H9 (cell line): Measurements from ENCODE around the gene MAP7D3. TPM values are rescaled to one million over a fixed set of nuclear protein-coding genes. Genes with fewer than 3 reads are reported as not detected.

Experiments
- DNase-seq: peaks from one replicate; pipeline ENCODE4 v3.0.0-alpha.2; 2017
- H2AFZ ChIP-seq: one replicate; pipeline ENCODE4 v1.6.1; 2013; ENCODE audit warnings: mild to moderate bottlenecking, low read length, control low read depth, moderate library complexity
- H2AK5ac ChIP-seq: 2 replicates; pipeline ENCODE4 v1.6.1; 2013; ENCODE audit warnings: low read length, control low read depth, mixed read lengths; ENCODE audit not compliant: insufficient read length
- H2BK120ac ChIP-seq: one replicate; pipeline ENCODE4 v1.6.1; 2013; ENCODE audit warnings: low read depth, mild to moderate bottlenecking, low read length, control low read depth, inconsistent platforms; ENCODE audit not compliant: poor library complexity, severe bottlenecking
- H2BK12ac ChIP-seq: 2 replicates; pipeline ENCODE4 v1.6.1; 2013; ENCODE audit warnings: low read length, control low read depth, mixed read lengths, low read depth; ENCODE audit not compliant: insufficient read length
- H2BK15ac ChIP-seq: 2 replicates; pipeline ENCODE4 v1.6.1; 2013; ENCODE audit warnings: low read depth, low read length, control low read depth
- H2BK20ac ChIP-seq: one replicate; pipeline ENCODE4 v1.6.1; 2013; ENCODE audit warnings: low read depth, mild to moderate bottlenecking, low read length, control low read depth, inconsistent platforms; ENCODE audit not compliant: poor library complexity, severe bottlenecking
- H2BK5ac ChIP-seq: 2 replicates; pipeline ENCODE4 v1.6.1; 2013; ENCODE audit warnings: low read length, control low read depth, mixed read lengths; ENCODE audit not compliant: insufficient read length
- H3K14ac ChIP-seq: 2 replicates; pipeline ENCODE4 v1.6.1; 2013; ENCODE audit warnings: low read length, control low read depth; ENCODE audit not compliant: insufficient read depth
- H3K18ac ChIP-seq: 2 replicates; pipeline ENCODE4 v1.6.1; 2013; ENCODE audit warnings: low read depth, mild to moderate bottlenecking, mixed read lengths, low read length, control low read depth; ENCODE audit not compliant: insufficient read length
- H3K23ac ChIP-seq: 2 replicates; pipeline ENCODE4 v1.6.1; 2013; ENCODE audit warnings: low read length, control low read depth, mixed read lengths, low read depth; ENCODE audit not compliant: insufficient read length
- H3K23me2 ChIP-seq: 2 replicates; pipeline ENCODE4 v1.6.1; 2013; ENCODE audit warnings: low read depth, mild to moderate bottlenecking, mixed read lengths, low read length, control low read depth; ENCODE audit not compliant: insufficient read length, poor library complexity, severe bottlenecking
- H3K27ac ChIP-seq: 2 replicates; pipeline ENCODE4 v1.5.1; 2013; ENCODE audit warnings: low read length, control low read depth, mixed read lengths, low read depth; ENCODE audit not compliant: insufficient read length
- H3K27me3 ChIP-seq: 2 replicates; pipeline ENCODE4 v1.6.1; 2013; ENCODE audit warnings: low read length, control low read depth, inconsistent platforms; ENCODE audit not compliant: insufficient read depth
- H3K4ac ChIP-seq: 2 replicates; pipeline ENCODE4 v1.6.1; 2013; ENCODE audit warnings: low read depth, mild to moderate bottlenecking, control low read depth, inconsistent platforms, low read length, moderate library complexity
- H3K4me1 ChIP-seq: 2 replicates; pipeline ENCODE4 v1.6.1; 2013; ENCODE audit warnings: low read length, control low read depth, inconsistent platforms; ENCODE audit not compliant: insufficient read depth
- H3K4me2 ChIP-seq: 2 replicates; pipeline ENCODE4 v1.6.1; 2013; ENCODE audit warnings: low read length, control low read depth, mixed read lengths; ENCODE audit not compliant: insufficient read length, insufficient read depth
- H3K56ac ChIP-seq: 2 replicates; pipeline ENCODE4 v1.6.1; 2013; ENCODE audit warnings: low read depth, mild to moderate bottlenecking, mixed read lengths, low read length, control low read depth; ENCODE audit not compliant: insufficient read length
- H3K79me1 ChIP-seq: 2 replicates; pipeline ENCODE4 v1.6.1; 2013; ENCODE audit warnings: low read depth, mild to moderate bottlenecking, moderate library complexity, low read length, control low read depth, inconsistent platforms; ENCODE audit not compliant: insufficient read depth, poor library complexity, severe bottlenecking
- H3K79me2 ChIP-seq: 2 replicates; pipeline ENCODE4 v1.6.1; 2013; ENCODE audit warnings: low read length, control low read depth, inconsistent platforms; ENCODE audit not compliant: insufficient read depth
- H3K9ac ChIP-seq: 2 replicates; pipeline ENCODE4 v1.6.1; 2013; ENCODE audit warnings: low read length, control low read depth, mixed read lengths; ENCODE audit not compliant: insufficient read length; ENCODE audit errors: extremely low read depth
- H3K9me3 ChIP-seq: one replicate; pipeline ENCODE4 v1.6.1; 2013; ENCODE audit warnings: low read depth, low read length, inconsistent platforms; ENCODE audit not compliant: control insufficient read depth
- H3T11ph ChIP-seq: one replicate; pipeline ENCODE4 v1.6.1; 2013; ENCODE audit warnings: mild to moderate bottlenecking, low read length, control low read depth, inconsistent platforms
- H4K20me1 ChIP-seq: one replicate; pipeline ENCODE4 v1.6.1; 2013; ENCODE audit not compliant: control insufficient read depth, insufficient read length, insufficient read depth
- H4K5ac ChIP-seq: 2 replicates; pipeline ENCODE4 v1.6.1; 2013; ENCODE audit warnings: low read depth, mild to moderate bottlenecking, mixed read lengths, low read length, control low read depth; ENCODE audit not compliant: insufficient read length
- H4K8ac ChIP-seq: replicated peaks from 2 replicates; pipeline ENCODE4 v1.6.1; 2013; ENCODE audit warnings: low read length, control low read depth, mixed read lengths, low read depth; ENCODE audit not compliant: insufficient read length
- H4K91ac ChIP-seq: 2 replicates; pipeline ENCODE4 v1.6.1; 2013; ENCODE audit warnings: low read depth, mild to moderate bottlenecking, moderate library complexity, mixed read lengths, low read length, control low read depth; ENCODE audit not compliant: insufficient read length
- H3K27ac Mint-ChIP-seq, 3 experiments: 2 replicates in 2 of 3; 3 replicates in 1 of 3; pipeline ENCODE4 v1.8.0; 2020 to 2021; ENCODE audit warnings: mixed read lengths in 3 of 3, mild to moderate bottlenecking in 1 of 3, moderate library complexity in 1 of 3
- H3K27me3 Mint-ChIP-seq: 2 replicates; pipeline ENCODE4 v1.8.0; 2021; ENCODE audit warnings: low read depth, mild to moderate bottlenecking, moderate library complexity, mixed read lengths
- H3K36me3 Mint-ChIP-seq, 3 experiments: 2 replicates in 2 of 3; 3 replicates in 1 of 3; pipeline ENCODE4 v1.8.0; 2020 to 2021; ENCODE audit warnings: low read depth in 3 of 3, mixed read lengths in 3 of 3; ENCODE audit not compliant: insufficient read depth in 1 of 3
- H3K4me1 Mint-ChIP-seq, 2 experiments: 2 replicates each; pipeline ENCODE4 v1.8.0; 2020; ENCODE audit warnings: mixed read lengths in 2 of 2
- H3K4me3 Mint-ChIP-seq, 2 experiments: 2 replicates in 1 of 2; 3 replicates in 1 of 2; pipeline ENCODE4 v1.8.0; 2020 to 2021; ENCODE audit warnings: mild to moderate bottlenecking in 2 of 2, mixed read lengths in 2 of 2, moderate library complexity in 1 of 2
- H3K9me3 Mint-ChIP-seq, 2 experiments: 2 replicates in 1 of 2; 3 replicates in 1 of 2; pipeline ENCODE4 v1.8.0; 2020; ENCODE audit warnings: mild to moderate bottlenecking in 2 of 2, mixed read lengths in 2 of 2, moderate library complexity in 1 of 2
- CTCF ChIP-seq: fragments of 200-600 bp; sonication (generic); conservative IDR thresholded peaks from 3 replicates; pipeline ENCODE4 v1.8.0; 2021; ENCODE audit warnings: antibody characterized with exemption, mild to moderate bottlenecking
- WGBS: extraction: QIAGEN DNeasy Blood & Tissue Kit; methylation state at CpG from one replicate; pipeline ENCODE4 v1.1.7; 2013; ENCODE audit warnings: missing lambda C conversion rate, low lambda C conversion rate, mixed read lengths; ENCODE audit not compliant: insufficient read length; ENCODE audit errors: extremely low coverage; 5-methylcytosine and 5-hydroxymethylcytosine counted together
- total RNA-seq: library from RNA; stranded (reverse); gene quantifications from 2 replicates; pipeline ENCODE4 v1.2.1, GENCODE V29; 2021

Gene MAP7D3
- total RNA-seq, 1 experiment from 2014 or later, result 15.2 TPM

- no peak overlapping the region for H3K56ac ChIP-seq
- H3K36me3 Mint-ChIP-seq, result peaks cover 21 to 30% (median 28%) of the 10 kb centered on the region in 3 experiments
- no CpG with 5 or more reads among the region's 9 CpGs for WGBS
Observed at GRCh38 chrX:136209751-136210150, 41.4 kb downstream of the MAP7D3 start.

More at GRCh38 chrX:136209751-136210150, 41.4 kb downstream of the MAP7D3 start:
- Mint-ChIP-seq H3K27me3 (peaks cover 1% of the 10 kb centered on the region; the same call in 1 of the 2 replicates), H3K9me3 (peaks cover 62 to 67% of the 10 kb centered on the region in 2 experiments), H3K4me1 (peaks cover 5 to 25% of the 10 kb centered on the region in 2 experiments), H3K27ac (no peak overlapping the region; a peak in 1 of 7 replicates), H3K4me3 (no peak overlapping the region)
- Histone ChIP-seq H2BK15ac (no peak overlapping the region), H3K18ac (no peak overlapping the region), H2AFZ (no peak overlapping the region), H4K8ac (no peak overlapping the region), H4K20me1 (no peaks in the 10 kb centered on the region), H3K9ac (no peak overlapping the region), H3K4me2 (no peak overlapping the region), H3K27me3 (no peaks in the 10 kb centered on the region), H3K4me1 (no peaks in the 10 kb centered on the region), H3K23me2 (no peaks in the 10 kb centered on the region), H4K5ac (no peak overlapping the region), H3K79me1 (no peaks in the 10 kb centered on the region), H2BK120ac (no peak overlapping the region), H3K79me2 (no peaks in the 10 kb centered on the region), H2BK5ac (no peak overlapping the region), H3K27ac (no peak overlapping the region), H3K23ac (no peak overlapping the region), H3K9me3 (peaks cover 75% of the 10 kb centered on the region), H2AK5ac (no peak overlapping the region), H4K91ac (no peak overlapping the region), H3K4ac (no peak overlapping the region), H3T11ph (no peak overlapping the region), H2BK20ac (no peak overlapping the region), H2BK12ac (no peak overlapping the region), H3K14ac (no peak overlapping the region)
- no peak for DNase-seq
- TF ChIP-seq CTCF, result no peak
